Measurements from ENCODE around the gene TOM1. TPM values are rescaled to one million over a fixed set of nuclear protein-coding genes. Genes with fewer than 3 reads are reported as not detected.
A peak's percentile ranks its signal among the peaks of the same experiment; 100 is the strongest.

The TOM1 gene
- 10 to 100 TPM; 20.5 to 24.7 (median 23.0) TPM for total RNA-seq

GRCh38 chr22:35299673-35300499 is at the start of gene TOM1:
Gene TOM1 (plus strand): TSS chr22:35299894. CDS start chr22:35299929, 35 bp downstream.
- peaks cover 37% of the 10 kb centered on the region for H3K4me1 Mint-ChIP-seq (ENCODE audit: low read depth)
- no peaks in the 10 kb centered on the region for H3K27me3 Mint-ChIP-seq (ENCODE audit: low read depth)
- H3K4me3 Mint-ChIP-seq = peak within 1 kb of the TSS; percentile 80
- H3K36me3 Mint-ChIP-seq (ENCODE audit: insufficient read depth) = peaks cover 6% of the 10 kb centered on the region
- peak; percentile 98 for DNase-seq
- H3K9me3 Mint-ChIP-seq = no peaks in the 10 kb centered on the region
- ATAC-seq = peak; percentile 97 to 98

- Mint-ChIP-seq H3K36me3 (ENCODE audit: insufficient read depth) (peaks cover 2% of the 10 kb centered on the region), H3K4me3 (no peak overlapping the region), H3K9me3 (no peaks in the 10 kb centered on the region), H3K4me1 (ENCODE audit: low read depth) (no peaks in the 10 kb centered on the region), H3K27me3 (ENCODE audit: low read depth) (peaks cover 24% of the 10 kb centered on the region)
- ATAC-seq = no peak
- DNase-seq = no peak
These were observed 49.5 kb upstream of the TOM1 start for GRCh38 chr22:35250156-35250555.

GRCh38 chr22:35253946-35254345 is 45.7 kb upstream of the TOM1 start:
- Mint-ChIP-seq H3K4me1 (ENCODE audit: low read depth) (peaks cover 18% of the 10 kb centered on the region), H3K27me3 (ENCODE audit: low read depth) (peaks cover 9% of the 10 kb centered on the region), H3K4me3 (no peak overlapping the region), H3K36me3 (ENCODE audit: insufficient read depth) (no peaks in the 10 kb centered on the region), H3K9me3 (no peaks in the 10 kb centered on the region)
- DNase-seq (no peak), ATAC-seq (no peak)

- Mint-ChIP-seq H3K4me3 (peak overlapping the region; percentile 89), H3K27me3 (ENCODE audit: low read depth) (no peaks in the 10 kb centered on the region), H3K4me1 (ENCODE audit: low read depth) (peaks cover 27% of the 10 kb centered on the region), H3K9me3 (no peaks in the 10 kb centered on the region), H3K36me3 (ENCODE audit: insufficient read depth) (no peaks in the 10 kb centered on the region)
- ATAC-seq (peak; percentile 4 to 6), DNase-seq (no peak)
These were observed 42.7 kb upstream of the TOM1 start for GRCh38 chr22:35257002-35257320.

GRCh38 chr22:35257321-35258190 is 42.1 kb upstream of the TOM1 start, which contains the start of gene HMGXB4:
Gene HMGXB4 (plus strand): TSS chr22:35257493. CDS start chr22:35262391, 4,898 bp downstream.
- Mint-ChIP-seq H3K9me3 (no peaks in the 10 kb centered on the region), H3K4me1 (ENCODE audit: low read depth) (peaks cover 27% of the 10 kb centered on the region), H3K27me3 (ENCODE audit: low read depth) (no peaks in the 10 kb centered on the region), H3K4me3 (peak within 1 kb of the TSS; percentile 89), H3K36me3 (ENCODE audit: insufficient read depth) (no peaks in the 10 kb centered on the region)
- ATAC-seq (peak; percentile 94), DNase-seq (peak; percentile 80)

- Mint-ChIP-seq H3K27me3 (ENCODE audit: low read depth) (no peaks in the 10 kb centered on the region), H3K9me3 (no peaks in the 10 kb centered on the region), H3K4me3 (peak overlapping the region; percentile 88), H3K4me1 (ENCODE audit: low read depth) (peaks cover 27% of the 10 kb centered on the region), H3K36me3 (ENCODE audit: insufficient read depth) (peaks cover 2% of the 10 kb centered on the region)
- ATAC-seq (no peak), DNase-seq (no peak)
These were observed 41.3 kb upstream of the TOM1 start for GRCh38 chr22:35258191-35258988.

- no peak overlapping the region for H3K4me3 Mint-ChIP-seq
- DNase-seq (no peak), ATAC-seq (no peak)
- H3K27me3 Mint-ChIP-seq (ENCODE audit: low read depth) = no peaks in the 10 kb centered on the region
- no peaks in the 10 kb centered on the region for H3K9me3 Mint-ChIP-seq
- H3K36me3 Mint-ChIP-seq (ENCODE audit: insufficient read depth) = peaks cover 45% of the 10 kb centered on the region
- peaks cover 5% of the 10 kb centered on the region for H3K4me1 Mint-ChIP-seq (ENCODE audit: low read depth)
These were observed 34.7 kb upstream of the TOM1 start for GRCh38 chr22:35264986-35265385.

- DNase-seq (no peak), ATAC-seq (no peak)
- H3K27me3 Mint-ChIP-seq (ENCODE audit: low read depth) = no peaks in the 10 kb centered on the region
- H3K9me3 Mint-ChIP-seq = no peaks in the 10 kb centered on the region
- H3K36me3 Mint-ChIP-seq (ENCODE audit: insufficient read depth) = peaks cover 45% of the 10 kb centered on the region
- peaks cover 5% of the 10 kb centered on the region for H3K4me1 Mint-ChIP-seq (ENCODE audit: low read depth)
- no peak overlapping the region for H3K4me3 Mint-ChIP-seq
These were observed 33.4 kb upstream of the TOM1 start for GRCh38 chr22:35266277-35266676.

- Mint-ChIP-seq H3K27me3 (ENCODE audit: low read depth) (no peaks in the 10 kb centered on the region), H3K9me3 (no peaks in the 10 kb centered on the region)
These were observed 30.1 kb upstream of the TOM1 start for GRCh38 chr22:35269630-35270029.

GRCh38 chr22:35274154-35274871 is 25.4 kb upstream of the TOM1 start:
- peaks cover 23% of the 10 kb centered on the region for H3K4me1 Mint-ChIP-seq (ENCODE audit: low read depth)
- H3K9me3 Mint-ChIP-seq = no peaks in the 10 kb centered on the region
- peak in 1 of 2 donors; percentile 40 for ATAC-seq
- no peak for DNase-seq
- no peaks in the 10 kb centered on the region for H3K27me3 Mint-ChIP-seq (ENCODE audit: low read depth)
- H3K36me3 Mint-ChIP-seq (ENCODE audit: insufficient read depth) = peaks cover 26% of the 10 kb centered on the region
- no peak overlapping the region for H3K4me3 Mint-ChIP-seq

More at GRCh38 chr22:35269630-35270029, 30.1 kb upstream of the TOM1 start:
- Mint-ChIP-seq H3K36me3 (ENCODE audit: insufficient read depth) (peaks cover 44% of the 10 kb centered on the region), H3K4me3 (no peak overlapping the region), H3K4me1 (ENCODE audit: low read depth) (peaks cover 23% of the 10 kb centered on the region)
- DNase-seq (no peak), ATAC-seq (no peak)

GRCh38 chr22:35275580-35275979 is 24.1 kb upstream of the TOM1 start:
- H3K27me3 Mint-ChIP-seq (ENCODE audit: low read depth) = no peaks in the 10 kb centered on the region
- no peak overlapping the region for H3K4me3 Mint-ChIP-seq
- peaks cover 25% of the 10 kb centered on the region for H3K4me1 Mint-ChIP-seq (ENCODE audit: low read depth)
- H3K9me3 Mint-ChIP-seq = no peaks in the 10 kb centered on the region
- ATAC-seq (no peak), DNase-seq (no peak)
- peaks cover 28% of the 10 kb centered on the region for H3K36me3 Mint-ChIP-seq (ENCODE audit: insufficient read depth)

GRCh38 chr22:35276019-35276418 is 23.7 kb upstream of the TOM1 start:
- Mint-ChIP-seq H3K9me3 (no peaks in the 10 kb centered on the region), H3K27me3 (ENCODE audit: low read depth) (no peaks in the 10 kb centered on the region), H3K4me3 (no peak overlapping the region), H3K36me3 (ENCODE audit: insufficient read depth) (peaks cover 29% of the 10 kb centered on the region), H3K4me1 (ENCODE audit: low read depth) (peaks cover 25% of the 10 kb centered on the region)
- DNase-seq (no peak), ATAC-seq (no peak)

- no peaks in the 10 kb centered on the region for H3K9me3 Mint-ChIP-seq
- no peaks in the 10 kb centered on the region for H3K27me3 Mint-ChIP-seq (ENCODE audit: low read depth)
- peaks cover 3% of the 10 kb centered on the region for H3K4me1 Mint-ChIP-seq (ENCODE audit: low read depth)
- DNase-seq (no peak), ATAC-seq (peak in 1 of 2 donors; percentile 21)
- no peak overlapping the region for H3K4me3 Mint-ChIP-seq
- H3K36me3 Mint-ChIP-seq (ENCODE audit: insufficient read depth) = peaks cover 27% of the 10 kb centered on the region
These were observed 11.6 kb upstream of the TOM1 start for GRCh38 chr22:35288116-35288515.

All from activated T-cell treated with anti-CD3 and anti-CD28 coated beads, Interleukin-2, amount 50 U/mL, for 4 hours (primary cell).